GM18867 (cell line): Measurements from ENCODE around the gene JUN.
A peak's percentile ranks its signal among the peaks of the same experiment; 100 is the strongest.

Source experiments
- ATAC-seq: cut with Tn5 transposase; IDR thresholded peaks from one replicate; pipeline ENCODE4 v1.9.1; 2021; ENCODE audit warnings: mild to moderate bottlenecking, moderate library complexity; ENCODE audit not compliant: unreplicated experiment

Gene JUN

GRCh38 chr1:58764294-58764978, 19.4 kb downstream of the JUN start:
- ATAC-seq: no peak

DNA sequence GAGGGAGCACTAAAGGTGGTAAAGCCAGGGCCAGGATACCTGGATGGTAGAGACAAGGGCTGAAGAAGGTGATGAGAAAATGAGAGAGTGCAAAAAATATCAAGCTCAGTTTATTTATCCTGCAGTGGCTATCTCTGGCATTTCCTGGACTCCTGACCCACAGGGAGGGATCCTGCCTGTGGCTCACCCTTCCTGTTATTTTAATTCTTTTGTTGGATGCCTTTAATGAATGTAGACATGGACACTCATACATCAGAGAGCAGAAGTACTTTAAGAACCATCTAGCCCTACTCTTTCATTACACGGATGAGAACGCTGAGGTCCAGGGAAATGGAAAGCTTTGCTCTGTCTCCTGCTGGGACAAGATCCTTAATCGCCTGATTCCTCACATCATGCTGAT, 20.6 kb downstream of the JUN start:
- ATAC-seq: no peak

DNA sequence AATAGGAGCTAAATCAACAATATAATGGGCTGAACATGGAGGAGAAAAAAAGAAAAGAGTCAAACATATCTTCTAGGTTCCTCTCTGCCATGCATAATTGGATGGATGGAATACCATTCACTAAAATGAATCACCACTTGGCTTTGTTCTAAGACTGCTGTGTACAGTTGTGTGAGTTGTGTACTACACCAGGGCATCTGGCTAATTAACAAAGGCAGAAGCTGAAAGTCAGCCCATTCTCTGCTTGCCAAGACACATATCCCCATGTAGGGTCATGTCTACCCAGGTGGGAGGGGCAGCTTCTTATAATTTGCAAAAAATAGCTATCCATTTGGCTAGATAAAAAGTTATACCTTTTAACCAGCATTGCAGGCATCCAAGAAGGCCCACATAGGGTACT, 21.0 kb downstream of the JUN start:
- no peak for ATAC-seq

GRCh38 chr1:58755468-58755872, 28.4 kb downstream of the JUN start:
- peak; percentile 78 for ATAC-seq

GRCh38 chr1:58754683-58755467, 29.0 kb downstream of the JUN start:
- ATAC-seq: no peak

- ATAC-seq: no peak
Observed at GRCh38 chr1:58754073-58754613, 29.7 kb downstream of the JUN start.

DNA sequence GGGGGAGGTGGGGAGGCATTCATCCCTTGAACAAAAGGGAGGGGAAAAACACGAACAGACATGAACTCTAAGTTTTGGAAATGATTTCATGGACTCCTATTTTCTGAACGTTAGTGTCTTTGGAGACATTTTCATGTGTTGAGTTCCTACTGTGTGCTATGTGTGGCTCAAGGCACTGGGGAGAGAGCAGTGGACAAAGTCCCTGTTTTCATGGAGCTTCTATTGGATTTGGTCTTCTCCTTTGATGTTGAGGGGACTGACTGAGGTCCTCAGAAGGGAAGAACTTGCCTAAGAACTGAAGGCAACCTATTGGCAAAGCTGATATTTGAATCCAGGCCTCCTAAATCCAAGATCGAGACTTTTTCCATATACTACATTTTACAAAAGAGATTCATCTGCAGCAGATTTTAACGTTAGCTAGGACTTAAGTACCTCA, 30.4 kb downstream of the JUN start:
- no peak for ATAC-seq

DNA sequence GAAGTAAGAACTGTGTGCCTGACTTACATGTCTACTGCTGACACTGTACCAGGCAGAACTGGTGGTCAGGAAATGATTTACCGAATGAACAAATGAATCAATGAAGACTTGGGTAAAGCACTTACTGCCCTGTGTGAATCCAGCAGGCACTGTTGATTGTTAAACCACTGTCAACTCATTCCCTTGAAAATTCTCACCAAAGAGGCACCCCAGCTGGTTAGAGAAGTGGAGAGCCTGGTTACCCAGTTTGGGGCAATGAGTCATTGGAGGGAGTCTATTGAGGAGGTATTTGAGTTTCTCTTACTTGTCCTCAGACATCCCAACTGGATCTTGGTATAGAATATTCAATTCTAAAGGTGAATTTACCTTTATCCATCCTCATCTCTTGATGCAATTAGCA, 34.2 kb downstream of the JUN start:
- no peak for ATAC-seq

- no peak for ATAC-seq
Observed at GRCh38 chr1:58748666-58749065, 35.2 kb downstream of the JUN start.

GRCh38 chr1:58746757-58747156, 37.1 kb downstream of the JUN start:
- ATAC-seq: no peak

GRCh38 chr1:58746182-58746581, 37.7 kb downstream of the JUN start:
- no peak for ATAC-seq

GRCh38 chr1:58745666-58746065, 38.2 kb downstream of the JUN start:
- no peak for ATAC-seq

GRCh38 chr1:58745117-58745516, 38.7 kb downstream of the JUN start:
- no peak for ATAC-seq

- no peak for ATAC-seq
Observed at GRCh38 chr1:58741678-58742553, 41.9 kb downstream of the JUN start.

DNA sequence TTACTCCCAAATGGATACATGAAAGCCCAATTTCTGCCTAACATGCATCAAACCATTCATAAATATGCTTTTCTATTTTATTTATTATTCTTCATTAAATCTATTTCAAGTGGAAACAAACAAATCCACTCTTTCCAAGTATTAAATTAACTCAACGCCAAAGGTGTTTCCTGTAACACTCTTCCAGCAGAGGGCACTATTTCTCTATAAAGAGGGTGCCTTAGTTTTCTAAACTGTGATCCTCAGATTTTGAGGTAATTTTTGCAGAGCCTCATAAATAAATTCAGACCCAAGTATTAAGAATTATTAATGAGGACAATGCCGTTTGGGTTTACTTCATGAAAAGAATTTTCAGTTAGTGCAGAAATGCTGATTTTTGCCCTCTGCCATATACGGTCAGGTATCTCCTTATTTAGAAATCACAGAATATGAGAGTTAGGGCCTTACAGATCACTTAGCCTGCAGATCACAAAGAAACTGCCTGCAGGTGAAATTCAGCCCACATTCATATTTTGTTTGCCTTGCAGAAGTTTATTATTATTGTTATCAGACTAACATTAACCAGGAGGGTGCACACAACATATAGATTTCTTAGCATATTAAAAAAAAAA, 43.9 kb downstream of the JUN start:
- no peak for ATAC-seq

GRCh38 chr1:58738876-58739275, 45.0 kb downstream of the JUN start:
- ATAC-seq: no peak

GRCh38 chr1:58735586-58735985, 48.3 kb downstream of the JUN start:
- ATAC-seq: no peak

DNA sequence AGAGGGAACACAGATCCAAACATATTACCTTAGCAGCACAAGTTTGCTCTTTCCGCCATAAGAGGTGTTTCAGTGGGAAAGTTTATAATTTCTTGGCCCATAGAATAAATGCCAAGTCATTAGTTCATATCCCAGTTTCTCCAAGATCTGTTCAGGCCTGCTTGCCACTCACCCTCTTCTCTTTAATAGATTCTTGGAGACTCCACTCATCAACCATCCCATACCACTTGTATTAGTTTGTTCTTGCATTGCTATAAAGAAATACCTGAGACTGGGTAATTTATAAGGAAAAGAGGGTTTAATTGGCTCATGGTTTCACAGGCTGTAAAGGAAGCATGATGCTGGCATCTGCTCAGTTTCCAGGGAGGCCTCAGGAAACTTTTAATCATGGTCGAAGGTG, 49.2 kb downstream of the JUN start:
- no peak for ATAC-seq

DNA sequence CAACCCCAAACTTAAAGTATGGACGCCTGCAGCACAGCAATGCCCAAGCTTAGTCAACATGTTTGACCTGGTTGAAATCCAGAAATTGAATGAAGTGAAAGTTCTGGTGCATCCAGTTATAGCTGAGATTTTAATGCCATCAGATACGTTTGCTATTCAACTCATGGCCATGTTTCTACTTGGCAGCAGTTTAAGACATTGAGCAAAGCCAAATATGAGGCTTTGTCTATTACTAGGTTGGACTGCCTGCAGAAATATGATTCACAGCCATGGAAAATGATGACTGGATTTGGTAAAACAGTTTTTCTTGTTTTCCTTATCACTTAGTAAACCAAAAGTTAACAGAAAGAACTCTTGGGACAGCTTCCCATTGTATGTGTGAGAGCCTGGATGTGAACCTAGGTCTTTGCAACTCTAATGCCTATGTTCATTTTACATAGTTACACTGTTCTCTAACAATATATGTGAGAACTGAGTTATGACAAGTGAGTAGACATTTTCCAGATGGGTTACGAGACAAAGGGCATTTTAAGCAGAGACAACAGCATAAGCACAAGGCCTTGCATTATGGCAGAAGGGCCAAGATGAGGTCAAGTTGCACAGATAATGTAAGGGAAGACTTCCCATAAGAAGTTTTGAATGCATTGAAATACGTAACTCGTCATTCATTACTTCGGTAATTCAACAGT, 51.6 kb downstream of the JUN start:
- ATAC-seq: no peak
